HG03066 (cell line): Measurements from ENCODE around the gene ARHGEF33.

Experiments used
- ATAC-seq: cut with Tn5 transposase; IDR thresholded peaks from one replicate; pipeline ENCODE4 v1.9.1; 2021; ENCODE audit warnings: low read depth; ENCODE audit not compliant: unreplicated experiment

ARHGEF33 gene

DNA sequence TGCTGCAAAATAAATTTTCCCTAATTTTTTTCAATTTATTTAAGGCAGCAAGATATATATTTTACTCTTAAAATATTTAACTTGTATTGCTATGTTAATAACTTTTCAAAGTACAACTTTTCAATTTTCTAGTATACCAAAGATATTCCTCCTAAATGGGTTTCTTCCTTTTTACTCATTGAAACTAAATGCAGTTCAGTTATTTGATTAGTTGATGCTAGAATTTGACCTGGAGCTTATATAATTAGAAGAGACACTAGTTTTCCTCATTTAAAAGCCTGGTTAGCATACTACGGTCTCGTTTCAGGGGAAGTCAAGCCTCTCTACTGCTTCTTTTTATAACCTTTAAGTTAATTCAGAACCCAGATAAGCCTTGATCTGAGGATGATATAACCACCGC, at the start of gene ARHGEF33:
Gene ARHGEF33, plus strand, starts transcription at position 301 of the 400 bp plus-strand sequence. CDS start 29,573 bp downstream, outside the sequence.
- ATAC-seq = no peak

DNA sequence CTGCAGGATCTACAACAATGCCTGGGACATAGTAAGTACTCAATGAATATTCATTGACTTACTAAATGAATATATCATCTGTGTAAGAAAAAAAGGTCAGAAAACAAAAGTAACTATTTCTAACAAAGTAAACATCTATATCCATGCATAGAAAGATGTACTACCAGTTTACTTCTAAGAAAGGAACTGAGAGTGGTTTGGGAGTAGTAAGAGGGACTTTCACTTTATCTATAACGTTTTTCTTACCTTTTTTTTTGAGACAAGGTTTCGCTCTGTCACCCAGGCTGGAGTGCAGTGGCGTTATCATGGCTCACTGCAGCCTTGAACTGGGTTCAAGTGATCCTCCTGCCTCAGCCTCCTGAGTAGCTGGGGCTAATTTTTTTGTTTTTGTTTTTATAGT, 39.6 kb upstream of the ARHGEF33 start:
- ATAC-seq = peak; percentile 97

DNA sequence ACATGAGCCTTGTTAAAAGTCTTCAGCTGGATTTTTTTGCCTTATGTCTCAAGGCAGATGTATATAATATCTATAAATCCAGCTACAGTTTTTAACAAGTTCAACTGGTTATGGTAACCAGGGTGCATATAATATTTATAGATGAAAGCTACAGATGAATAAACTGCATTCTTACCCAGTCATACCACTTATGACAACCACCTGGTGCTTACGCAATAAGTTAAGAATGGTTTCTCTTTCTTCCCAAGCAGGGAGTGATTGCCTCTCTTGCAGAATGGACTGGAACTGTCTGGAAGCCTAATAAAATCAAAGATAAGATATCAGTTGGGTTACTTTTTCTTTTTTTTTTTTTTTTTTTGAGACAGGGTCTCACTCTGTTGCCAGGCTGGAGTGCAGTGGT, 33.5 kb upstream of the ARHGEF33 start:
- ATAC-seq = no peak

DNA sequence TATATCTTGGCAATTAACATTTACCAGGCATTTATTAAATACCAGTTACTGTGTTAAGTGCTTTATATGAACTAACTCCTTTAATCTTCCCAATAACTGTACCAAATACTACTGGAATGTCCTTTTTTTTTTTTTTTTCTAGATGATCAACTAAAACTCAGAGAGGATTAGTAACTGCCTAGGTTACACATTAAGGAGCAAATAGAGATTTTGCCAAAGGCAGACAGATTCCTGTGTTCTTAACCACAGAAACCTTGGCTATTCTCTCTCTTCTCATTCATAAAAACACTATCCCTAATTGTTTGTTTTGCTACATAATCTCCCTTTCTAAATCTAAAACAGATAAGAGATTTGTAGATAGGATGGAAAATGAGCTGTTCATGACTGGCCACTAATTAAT, 27.2 kb upstream of the ARHGEF33 start:
- ATAC-seq = no peak

DNA sequence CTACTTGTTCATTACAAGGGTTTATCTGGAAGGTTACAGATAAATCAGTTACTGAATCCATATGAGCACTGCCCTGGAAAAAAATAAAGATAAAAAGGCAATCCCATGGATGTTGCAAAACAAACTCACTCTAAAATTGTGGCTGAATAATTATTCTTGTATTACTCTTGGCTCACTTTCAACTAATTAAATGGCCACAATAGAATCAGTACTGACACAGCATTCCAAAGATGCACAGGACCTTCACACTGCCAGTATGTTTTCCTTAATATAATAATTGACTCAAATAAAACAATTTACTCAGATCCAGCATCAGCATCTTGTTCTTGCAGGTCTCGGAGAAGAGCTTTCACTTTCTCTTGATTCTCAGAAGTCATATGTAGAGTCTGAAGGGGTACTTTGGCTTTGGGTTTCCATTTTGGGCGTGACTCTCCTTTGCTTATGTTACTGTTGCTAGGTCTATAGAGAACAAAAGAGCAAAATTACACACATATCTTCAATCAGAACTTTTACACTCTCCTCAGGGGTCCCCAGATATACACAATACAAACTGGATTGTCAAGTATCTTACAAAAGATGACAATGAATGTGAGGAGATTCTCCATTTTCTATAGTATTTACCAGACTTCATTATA, 26.5 kb upstream of the ARHGEF33 start:
- no peak for ATAC-seq

DNA sequence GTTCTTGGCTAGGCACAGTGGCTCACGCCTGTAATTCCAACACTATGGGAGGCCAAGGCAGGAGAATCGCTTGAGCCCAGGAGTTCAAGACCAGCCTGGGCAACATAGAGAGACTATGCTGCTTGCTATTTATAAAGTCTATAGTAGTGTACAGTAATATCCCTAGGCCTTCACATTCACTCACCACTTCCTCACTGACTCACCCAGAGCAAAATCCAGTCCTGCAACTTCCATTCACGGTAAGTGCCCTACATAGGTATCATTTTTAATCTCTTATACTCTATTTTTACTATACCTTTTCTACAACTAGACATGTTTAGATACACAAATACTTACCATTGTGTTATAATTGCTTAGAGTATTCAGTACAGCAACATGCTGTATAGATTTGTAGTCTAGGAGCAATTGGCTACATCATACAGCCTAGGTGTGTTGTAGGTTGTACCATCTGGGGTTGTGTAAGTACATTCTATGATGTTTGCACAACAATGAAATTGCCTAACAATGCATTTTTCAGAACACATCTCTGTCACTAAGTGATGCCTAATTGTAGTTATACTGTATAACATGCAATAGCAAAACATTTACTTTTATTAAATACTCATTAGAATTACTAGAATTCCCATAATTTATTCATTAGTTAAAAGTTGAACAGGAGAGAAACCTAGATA, 22.8 kb upstream of the ARHGEF33 start:
- no peak for ATAC-seq

DNA sequence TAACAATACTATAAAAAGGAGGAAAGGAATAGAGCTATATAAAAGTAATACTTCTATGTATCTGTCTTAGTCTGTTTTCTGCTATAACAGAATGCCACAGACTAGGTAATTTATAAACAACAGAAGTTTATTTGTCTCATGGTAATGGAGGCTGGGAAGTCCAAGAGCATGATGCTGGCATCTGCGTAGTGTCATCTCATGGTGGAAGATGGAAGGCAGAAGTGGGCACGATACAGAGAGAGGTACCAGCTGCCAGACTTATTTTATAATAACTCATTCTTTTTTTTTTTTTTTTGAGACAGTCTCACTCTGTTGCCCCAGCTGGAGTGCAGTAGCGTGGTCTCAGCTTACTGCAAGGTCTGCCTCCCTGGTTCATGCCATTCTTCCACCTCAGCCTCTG, 18.2 kb upstream of the ARHGEF33 start:
- ATAC-seq = no peak

DNA sequence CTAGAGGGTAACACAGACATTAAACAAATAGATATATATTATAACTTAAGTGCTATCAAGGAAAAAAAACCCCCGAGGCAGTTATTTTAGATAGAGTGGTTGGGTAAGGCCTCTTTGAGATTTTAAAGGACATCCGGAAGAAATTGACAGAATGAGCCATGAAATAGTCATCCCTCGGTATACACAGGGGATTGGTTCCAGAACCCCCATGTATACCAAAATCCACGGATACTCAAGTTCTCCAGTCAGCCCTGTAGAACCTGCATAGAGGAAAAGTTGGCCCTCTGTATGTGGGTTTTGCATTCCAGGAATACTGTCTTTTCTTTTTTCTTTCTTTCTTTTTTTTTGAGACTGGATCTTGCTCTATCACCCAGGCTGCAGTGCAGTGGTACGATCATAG, 15.9 kb upstream of the ARHGEF33 start:
- ATAC-seq = no peak

DNA sequence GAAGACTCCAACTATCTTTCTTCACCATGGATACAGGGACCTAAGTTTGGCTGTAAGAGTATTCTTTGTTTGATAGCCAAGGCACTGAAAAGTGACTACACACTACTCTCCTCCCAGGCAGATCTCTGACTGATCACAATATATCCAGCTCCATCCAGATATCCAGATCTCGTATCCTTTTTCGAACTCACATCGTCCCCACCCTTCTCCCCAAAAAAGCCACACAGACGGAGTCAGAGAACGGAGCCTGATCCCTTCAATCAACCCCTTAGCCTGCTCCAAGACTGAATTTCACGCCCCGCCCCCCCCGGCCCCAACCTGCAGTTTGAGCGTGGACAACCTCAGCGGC, 14.5 kb upstream of the ARHGEF33 start:
- no peak for ATAC-seq

DNA sequence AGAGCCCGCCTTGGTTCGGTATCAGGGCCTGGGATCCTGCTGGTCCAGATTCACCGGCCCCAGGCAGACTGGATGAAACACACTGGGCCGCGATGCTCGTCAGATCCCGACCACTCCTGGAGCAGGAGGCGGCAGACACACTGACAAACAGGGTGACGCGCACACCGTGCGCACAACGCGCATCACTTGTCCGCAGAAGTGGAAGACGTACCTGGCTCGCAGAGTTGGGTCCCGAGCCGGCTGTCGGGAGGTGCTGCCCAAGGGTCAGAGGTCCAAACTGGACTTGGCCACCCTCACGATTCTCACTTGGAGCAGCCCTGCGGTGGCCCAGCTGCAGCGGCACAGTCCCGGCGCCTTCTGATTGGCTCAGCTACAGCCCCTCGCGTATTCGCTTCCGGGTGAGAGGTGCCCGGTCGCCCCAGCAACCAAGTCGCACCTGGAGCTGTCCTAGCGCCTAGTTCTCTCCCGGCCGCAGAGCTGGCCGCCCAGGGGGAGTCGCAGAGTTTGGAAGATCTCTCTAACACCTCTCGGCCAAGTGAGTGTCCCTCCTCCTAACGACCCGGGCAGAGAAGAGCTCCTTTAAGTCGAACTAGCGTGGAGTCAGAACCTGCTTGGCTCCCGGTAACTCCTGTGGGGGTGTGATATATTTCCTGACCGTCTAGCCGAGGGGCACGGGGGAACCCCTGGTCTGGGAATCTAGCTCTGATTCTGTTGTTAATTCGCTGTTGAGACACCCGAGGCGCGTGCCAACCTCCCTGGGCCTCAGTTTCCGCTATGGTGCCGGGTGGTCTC, 13.9 kb upstream of the ARHGEF33 start, which contains the start of the genes DHX57 and MORN2:
Gene DHX57, minus strand, starts transcription at position 359 of the 792 bp plus-strand sequence. CDS start 7,529 bp downstream, outside the sequence.
Gene MORN2, plus strand, starts transcription at position 401 of the 792 bp plus-strand sequence.
- peak; percentile 100 for ATAC-seq

DNA sequence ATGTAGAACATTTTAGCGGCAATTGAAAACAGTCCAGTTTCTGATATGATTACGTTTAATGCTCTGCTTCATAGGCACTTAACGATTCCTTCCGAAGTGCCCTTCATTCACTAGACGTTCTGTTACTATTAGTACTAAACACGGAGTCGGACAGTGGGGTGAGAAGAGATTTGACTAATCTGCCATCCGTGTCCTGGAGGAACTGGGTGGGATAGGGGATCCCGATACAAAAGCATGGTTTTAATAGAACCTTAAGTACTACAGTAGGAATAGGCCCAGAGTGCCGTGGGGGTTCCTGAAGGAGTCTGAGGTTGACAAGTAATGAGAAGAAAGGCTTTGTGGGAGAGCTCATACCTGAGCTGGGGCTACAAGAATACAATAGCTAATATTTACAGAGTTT, 13.3 kb upstream of the ARHGEF33 start:
- no peak for ATAC-seq

DNA sequence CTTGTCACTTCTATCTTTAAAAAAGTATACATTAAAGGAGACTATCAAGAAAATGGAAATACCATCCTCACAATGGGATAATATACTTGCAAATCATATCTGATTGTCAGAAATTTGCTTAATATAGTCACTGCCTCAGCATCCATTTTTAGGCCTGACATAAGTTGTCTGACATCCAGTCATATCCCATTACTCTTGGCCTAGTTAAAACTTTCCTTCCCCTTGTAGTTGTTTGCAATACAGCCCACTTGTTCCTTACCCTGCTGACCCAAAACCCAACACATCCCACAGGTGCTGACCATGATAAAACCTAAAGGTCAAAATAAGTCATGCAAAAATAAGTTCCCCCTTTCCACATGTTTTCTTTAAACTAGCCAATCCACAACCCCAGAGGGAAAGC, 3.6 kb upstream of the ARHGEF33 start:
- no peak for ATAC-seq

DNA sequence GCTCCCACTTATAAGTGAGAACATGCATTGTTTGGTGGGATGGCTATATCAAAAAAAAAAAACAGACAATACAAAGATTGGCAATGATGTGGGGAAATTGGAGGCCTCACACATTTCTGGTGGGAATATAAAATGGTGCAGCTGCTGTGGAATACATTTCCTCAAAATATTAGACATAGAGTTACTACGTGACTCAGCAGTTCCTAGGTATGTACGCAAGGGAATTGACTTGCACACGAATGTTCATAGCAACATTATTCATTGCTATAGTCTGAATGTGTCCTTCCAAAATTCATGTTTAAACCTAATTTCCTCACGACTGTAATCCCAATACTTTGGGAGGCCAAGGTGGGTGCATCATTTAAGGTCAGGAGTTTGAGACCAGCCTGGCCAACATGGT, 2.3 kb upstream of the ARHGEF33 start:
- no peak for ATAC-seq

DNA sequence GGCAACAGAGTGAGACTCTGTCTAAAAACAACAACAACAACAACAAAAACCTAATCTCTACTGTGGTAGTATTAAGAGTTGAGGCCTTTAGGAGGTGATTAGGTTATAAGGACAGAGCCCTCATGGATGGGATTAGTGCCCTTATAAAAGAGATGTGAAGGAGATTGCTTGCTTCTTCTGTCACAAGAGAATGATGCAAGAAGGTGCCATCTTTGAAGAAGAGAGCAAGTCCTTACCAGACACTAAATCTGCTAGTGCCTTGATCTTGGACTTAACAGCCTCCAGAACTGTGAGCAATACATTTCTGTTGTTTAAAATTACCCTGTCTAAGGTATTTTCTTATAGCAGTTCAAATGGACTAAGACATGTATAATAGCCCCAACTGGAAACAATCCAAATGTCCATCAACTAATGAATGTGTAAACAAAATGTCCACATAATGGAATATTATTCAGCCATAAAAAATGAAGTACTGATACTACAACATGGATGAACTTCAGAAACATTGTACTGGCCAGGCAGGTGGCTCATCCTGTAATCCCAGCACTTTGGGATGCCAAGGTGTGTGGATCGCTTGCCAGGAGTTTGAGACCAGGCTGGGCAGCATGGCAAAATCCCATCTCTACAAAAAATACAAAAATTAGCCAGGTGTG, 1.6 kb upstream of the ARHGEF33 start:
- no peak for ATAC-seq

DNA sequence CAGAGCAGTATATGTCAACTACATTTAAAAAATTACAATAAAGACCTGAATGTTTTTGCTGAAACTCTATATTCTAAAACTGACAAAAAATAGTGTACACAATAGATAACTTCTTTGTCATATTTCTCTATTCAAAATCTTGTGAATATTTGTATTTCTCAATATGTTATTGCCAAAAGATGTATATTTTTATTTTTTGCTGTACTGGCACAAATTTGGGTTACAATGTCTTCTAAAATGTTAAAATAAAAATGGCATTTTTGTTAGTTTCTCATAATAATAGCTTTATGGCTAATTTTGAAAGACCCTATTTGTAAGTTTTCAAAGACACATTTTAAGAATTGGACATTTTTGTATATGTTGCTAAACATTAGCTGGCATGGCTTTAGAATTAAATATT, 630 bp upstream of the ARHGEF33 start:
- no peak for ATAC-seq

DNA sequence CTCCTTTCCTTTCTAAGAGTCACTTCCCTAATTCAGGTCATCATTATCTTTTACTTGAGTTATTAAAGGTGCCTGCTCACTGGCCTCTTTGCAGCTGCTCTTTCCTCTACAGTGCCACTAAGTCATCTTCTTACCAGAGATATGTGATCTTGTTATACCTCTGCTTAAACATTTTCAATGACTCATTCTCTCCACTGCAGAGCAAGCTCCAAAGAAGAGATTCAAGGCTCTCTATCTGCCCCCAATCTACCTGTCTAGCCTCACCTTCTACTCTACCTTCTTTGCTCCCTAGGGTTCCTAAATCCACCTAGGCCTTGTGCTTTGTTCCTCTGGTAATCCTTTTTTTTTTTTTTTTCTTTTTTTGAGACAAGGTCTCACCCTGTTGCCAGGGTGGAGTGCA, 3.1 kb downstream of the ARHGEF33 start:
- no peak for ATAC-seq

DNA sequence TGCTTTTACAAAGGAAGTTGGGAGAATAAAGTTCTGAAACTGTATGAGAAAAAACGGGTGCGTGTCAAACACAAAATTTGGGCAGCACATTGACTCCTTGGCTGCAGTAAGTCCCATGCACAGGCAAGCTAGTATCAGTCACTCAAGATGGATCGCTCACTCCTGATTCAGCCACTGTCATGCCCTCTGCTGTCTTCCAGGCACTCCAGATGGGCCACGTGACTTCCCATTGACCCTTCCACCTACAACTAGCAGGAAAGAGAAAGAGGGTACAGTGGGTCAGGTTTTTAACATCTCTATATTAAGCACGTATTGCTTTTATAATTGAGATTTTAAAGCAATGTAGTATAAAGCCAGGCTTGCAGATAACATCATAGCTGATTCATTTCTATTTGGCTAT, 8.6 kb downstream of the ARHGEF33 start:
- no peak for ATAC-seq

DNA sequence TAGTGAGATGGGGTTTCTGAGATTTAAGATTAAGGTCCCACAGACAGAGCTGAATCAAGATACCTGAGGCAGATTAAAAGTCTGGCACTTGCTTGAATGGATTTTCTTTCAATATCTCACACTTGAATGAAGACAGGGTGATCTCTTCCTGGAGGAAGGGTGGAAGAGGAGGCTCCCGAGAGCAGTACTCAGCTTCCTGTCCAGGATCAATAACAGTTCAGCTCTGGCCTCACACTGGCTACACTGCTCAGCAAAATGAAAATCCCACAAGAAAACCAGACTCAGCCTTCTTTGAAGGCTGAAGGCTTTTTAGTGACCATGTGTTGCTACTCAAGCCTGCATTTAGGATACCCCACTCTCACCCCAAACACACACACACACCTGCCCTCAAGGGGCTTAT, 11.1 kb downstream of the ARHGEF33 start:
- ATAC-seq = no peak

DNA sequence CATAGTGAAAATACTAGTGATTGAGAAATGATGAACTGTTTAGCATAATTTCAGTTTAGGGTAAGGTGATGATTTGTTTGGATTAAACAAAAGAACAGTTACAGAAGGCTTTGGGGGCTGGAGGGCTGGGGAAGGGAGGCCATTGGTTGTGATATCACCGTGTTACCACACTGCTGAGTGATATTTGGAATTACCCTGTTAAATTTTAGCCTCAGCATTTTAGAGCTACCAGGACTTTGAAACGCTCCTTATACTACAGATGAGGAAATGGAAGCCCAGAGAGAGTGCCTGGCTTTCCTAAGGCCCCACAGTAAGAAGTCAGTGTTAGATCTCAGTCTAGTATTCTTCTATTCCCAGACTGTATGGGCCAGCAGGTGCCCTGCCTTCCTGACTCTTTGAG, 15.6 kb downstream of the ARHGEF33 start:
- no peak for ATAC-seq

DNA sequence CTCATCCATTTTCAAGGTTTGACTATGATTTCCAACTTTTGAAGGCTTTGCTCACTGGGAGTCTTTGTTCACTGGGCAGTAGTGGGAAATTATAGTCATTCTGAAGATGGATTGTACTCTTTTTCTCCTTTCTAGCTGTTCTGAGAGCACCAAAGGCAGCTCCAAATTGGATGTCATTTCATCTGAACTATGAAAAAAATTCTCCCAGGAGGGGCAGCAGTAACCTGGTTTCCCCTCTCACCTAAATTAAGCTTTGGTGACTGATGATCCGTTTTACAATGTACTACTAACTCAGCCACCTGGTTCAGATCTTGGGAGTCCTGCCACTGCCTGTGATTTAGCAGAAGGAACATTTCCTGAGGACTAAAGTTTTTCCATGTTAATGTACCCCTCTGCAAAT, 17.6 kb downstream of the ARHGEF33 start:
- no peak for ATAC-seq
